GM12878 (cell line): ENCODE results near the gene HAPLN2. TPM values are rescaled to one million over a fixed set of nuclear protein-coding genes. Genes with fewer than 3 reads are reported as not detected.

Experiments used
- ASH2L ChIP-seq: fragments of 300-600, 200-600 bp; sonication (generic); IDR thresholded peaks from 2 replicates; pipeline ENCODE4 v1.6.1; 2017; ENCODE audit warnings: low read depth, mild to moderate bottlenecking, borderline replicate concordance
- BMI1 ChIP-seq: fragments of 450-650 bp; IDR thresholded peaks from 2 replicates; pipeline ENCODE4 v1.6.1; 2016; ENCODE audit warnings: mild to moderate bottlenecking, moderate library complexity, borderline replicate concordance
- CBX3 ChIP-seq: fragments of 200-600 bp; sonication (generic); IDR thresholded peaks from 2 replicates; pipeline ENCODE4 v1.6.1; 2016; ENCODE audit warnings: low read depth, borderline replicate concordance
- CEBPB ChIP-seq, 2 experiments: fragments of 150-350 bp in 1 of 2; IDR thresholded peaks; 2 replicates each; pipeline ENCODE4 v1.6.1; 2012 to 2014; ENCODE audit warnings: low read depth in 2 of 2, low read length in 2 of 2, borderline replicate concordance in 1 of 2, inconsistent platforms in 1 of 2
- DPF2 ChIP-seq: fragments of 450-650 bp; IDR thresholded peaks from 2 replicates; pipeline ENCODE4 v1.6.1; 2017; ENCODE audit warnings: mild to moderate bottlenecking
- ELK1 ChIP-seq: IDR thresholded peaks from 2 replicates; pipeline ENCODE4 v1.6.1; 2012; ENCODE audit warnings: low read depth, low read length, improper control_type of control experiment
- HDAC2 ChIP-seq: fragments of 200-600 bp; sonication (generic); IDR thresholded peaks from 2 replicates; pipeline ENCODE4 v1.6.1; 2017
- KLF5 ChIP-seq: fragments of 450-650 bp; IDR thresholded peaks from 2 replicates; pipeline ENCODE4 v1.6.1; 2014; ENCODE audit warnings: mild to moderate bottlenecking; ENCODE audit not compliant: partially characterized antibody
- MXI1 ChIP-seq: fragments of 150-350 bp; IDR thresholded peaks from 2 replicates; pipeline ENCODE4 v1.6.1; 2011; ENCODE audit warnings: low read depth, mild to moderate bottlenecking, inconsistent platforms, low read length, improper control_type of control experiment
- NFIC ChIP-seq: IDR thresholded peaks from 2 replicates; pipeline ENCODE4 v1.6.1; 2012; ENCODE audit warnings: low read depth, mild to moderate bottlenecking, inconsistent platforms, low read length, moderate library complexity
- NFXL1 ChIP-seq: fragments of 450-650 bp; IDR thresholded peaks from 2 replicates; pipeline ENCODE4 v1.6.1; 2017; ENCODE audit warnings: antibody characterized with exemption, mild to moderate bottlenecking, borderline replicate concordance
- PAX5 ChIP-seq: IDR thresholded peaks from 2 replicates; pipeline ENCODE4 v1.6.1; 2011; ENCODE audit warnings: low read depth, low read length, borderline replicate concordance
- RBBP5 ChIP-seq: fragments of 200-600 bp; sonication (generic); conservative IDR thresholded peaks from 2 replicates; pipeline ENCODE4 v1.6.1; 2016
- RELB ChIP-seq: fragments of 450-650 bp; IDR thresholded peaks from 2 replicates; pipeline ENCODE4 v1.6.1; 2017; ENCODE audit warnings: low read depth, mild to moderate bottlenecking, moderate library complexity
- SMARCA5 ChIP-seq: fragments of 450-650 bp; IDR thresholded peaks from 2 replicates; pipeline ENCODE4 v1.6.1; 2017; ENCODE audit warnings: mild to moderate bottlenecking
- STAT3 ChIP-seq: IDR thresholded peaks from 2 replicates; pipeline ENCODE4 v1.6.1; 2011; ENCODE audit warnings: low read depth, low read length, improper control_type of control experiment
- TARDBP ChIP-seq: IDR thresholded peaks from 2 replicates; pipeline ENCODE4 v1.6.1; 2016; ENCODE audit warnings: borderline replicate concordance
- YY1 ChIP-seq: IDR thresholded peaks from 2 replicates; pipeline ENCODE4 v1.6.1; 2011; ENCODE audit warnings: low read depth, mild to moderate bottlenecking, low read length
- ZBED1 ChIP-seq: IDR thresholded peaks from 2 replicates; pipeline ENCODE4 v1.6.1; 2016; ENCODE audit warnings: borderline replicate concordance
- ZBTB40 ChIP-seq: fragments of 450-650 bp; IDR thresholded peaks from 2 replicates; pipeline ENCODE4 v1.6.1; 2016; ENCODE audit warnings: mild to moderate bottlenecking, moderate library complexity, borderline replicate concordance
- ZNF384 ChIP-seq: IDR thresholded peaks from 2 replicates; pipeline ENCODE4 v1.6.1; 2012; ENCODE audit warnings: low read depth, mild to moderate bottlenecking, low read length, improper control_type of control experiment, borderline replicate concordance
- ZSCAN29 ChIP-seq: fragments of 450-650 bp; IDR thresholded peaks from 2 replicates; pipeline ENCODE4 v1.6.1; 2017; ENCODE audit warnings: mild to moderate bottlenecking, moderate library complexity
- polyA plus RNA-seq, 11 experiments: library from polyadenylated mRNA; depleted of rRNA in 4 of 11; unstranded in 6 of 11; stranded (reverse) in 5 of 11; fragments of >200 nt; fragmentation: Nextera tagmentation in 4 of 11; fragmentation: Illumina TruSeq in 1 of 11; extraction: Ambion mirVana in 4 of 11; extraction: Trizol in 1 of 11; gene quantifications; 1 replicate in 1 of 11; 2 replicates in 10 of 11; pipeline versions ENCODE4 v1.2.1 to v1.2.3, GENCODE V29; 2011 to 2016; ENCODE audit warnings: inconsistent platforms in 2 of 11, missing spikeins in 2 of 11, low read depth in 1 of 11
- total RNA-seq, 4 experiments: library from RNA; depleted of rRNA in 3 of 4; stranded (reverse); fragments of >200 nt in 3 of 4; fragmentation: Illumina TruSeq in 1 of 4; extraction: Trizol in 1 of 4; gene quantifications; 2 replicates each; pipeline versions ENCODE4 v1.2.1 to v1.2.3, GENCODE V29; 2013 to 2021
- TF ChIP-seq, protein P1 (sequence below): fragments of 450-650 bp; conservative IDR thresholded peaks from 2 replicates; pipeline ENCODE4 v1.6.1; 2017; ENCODE audit warnings: mild to moderate bottlenecking, moderate library complexity

The HAPLN2 gene
- total and polyA plus RNA-seq, 10 of the 15 experiments (the other 5 are each of a cell fraction or from before 2014, with no cell fraction given): 0.15 to 0.24 TPM; not detected in 8

DNA sequence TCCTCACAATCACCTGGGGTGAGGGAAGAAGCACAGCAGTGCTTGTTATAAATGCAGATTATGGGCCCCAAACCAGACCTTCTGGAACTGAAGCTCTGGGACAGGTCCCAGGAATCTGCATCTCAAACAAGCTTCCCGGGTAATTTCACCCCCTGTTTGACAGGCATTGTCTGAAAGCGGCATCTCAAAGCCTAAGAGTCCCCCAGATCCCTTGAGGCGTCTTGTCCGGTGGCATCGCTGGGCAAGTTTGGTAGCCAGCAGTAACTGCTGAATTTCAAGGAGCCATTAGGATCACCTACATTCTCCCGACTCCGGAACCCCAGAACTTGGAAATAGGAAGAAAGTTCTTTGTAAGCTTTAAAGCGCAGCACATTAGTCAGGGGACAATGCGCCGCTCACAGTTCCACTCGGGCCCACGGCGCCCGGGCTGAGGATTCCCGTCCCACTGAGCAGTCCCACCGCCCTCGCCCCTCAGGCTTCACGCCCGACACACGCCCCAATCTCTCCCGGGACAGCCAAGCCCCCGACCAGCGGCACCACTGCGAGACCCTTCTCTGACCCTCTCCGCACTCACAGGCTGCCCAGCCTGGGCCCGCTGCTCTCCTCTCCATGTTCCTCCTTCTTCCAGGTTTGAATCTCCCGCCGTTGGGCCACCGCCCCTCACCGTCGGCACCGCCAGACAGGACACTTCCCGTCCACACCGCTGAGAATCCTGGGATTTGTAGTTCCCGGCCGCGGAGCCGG is 47.1 kb upstream of the HAPLN2 start, which contains the start of gene IQGAP3 (continued):
- peak; percentile 89 for TF ChIP-seq ZBTB40
- no peak for TF ChIP-seq TARDBP
- no peak for TF ChIP-seq ASH2L
- TF ChIP-seq PAX5: no peak
- peak; percentile 60; the same call in 1 of the 2 replicates for TF ChIP-seq YY1
- no peak for TF ChIP-seq BMI1
- no peak for TF ChIP-seq RBBP5
- TF ChIP-seq STAT3: no peak
- TF ChIP-seq DPF2: no peak
- no peak for TF ChIP-seq NFIC
- TF ChIP-seq ZBED1: no peak
- TF ChIP-seq, protein P1, sequence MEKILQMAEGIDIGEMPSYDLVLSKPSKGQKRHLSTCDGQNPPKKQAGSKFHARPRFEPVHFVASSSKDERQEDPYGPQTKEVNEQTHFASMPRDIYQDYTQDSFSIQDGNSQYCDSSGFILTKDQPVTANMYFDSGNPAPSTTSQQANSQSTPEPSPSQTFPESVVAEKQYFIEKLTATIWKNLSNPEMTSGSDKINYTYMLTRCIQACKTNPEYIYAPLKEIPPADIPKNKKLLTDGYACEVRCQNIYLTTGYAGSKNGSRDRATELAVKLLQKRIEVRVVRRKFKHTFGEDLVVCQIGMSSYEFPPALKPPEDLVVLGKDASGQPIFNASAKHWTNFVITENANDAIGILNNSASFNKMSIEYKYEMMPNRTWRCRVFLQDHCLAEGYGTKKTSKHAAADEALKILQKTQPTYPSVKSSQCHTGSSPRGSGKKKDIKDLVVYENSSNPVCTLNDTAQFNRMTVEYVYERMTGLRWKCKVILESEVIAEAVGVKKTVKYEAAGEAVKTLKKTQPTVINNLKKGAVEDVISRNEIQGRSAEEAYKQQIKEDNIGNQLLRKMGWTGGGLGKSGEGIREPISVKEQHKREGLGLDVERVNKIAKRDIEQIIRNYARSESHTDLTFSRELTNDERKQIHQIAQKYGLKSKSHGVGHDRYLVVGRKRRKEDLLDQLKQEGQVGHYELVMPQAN: peak; percentile 100
- no peak for TF ChIP-seq CBX3
- TF ChIP-seq ZSCAN29: no peak
- no peak for TF ChIP-seq NFXL1
- TF ChIP-seq MXI1: peak; percentile 78; the same call in 1 of the 2 replicates
- no peak for TF ChIP-seq ZNF384
- peak; percentile 35; the same call in 1 of the 2 replicates for TF ChIP-seq ELK1
- TF ChIP-seq KLF5: no peak
- no peak for TF ChIP-seq SMARCA5
- TF ChIP-seq HDAC2: peak; percentile 95; the same call in 1 of the 2 replicates
- TF ChIP-seq CEBPB (IDR thresholded peaks at IDR 0.05; ENCODE audit: borderline replicate concordance in 1 of 2, low read depth in 2 of 2, low read length in 2 of 2): no peak
- TF ChIP-seq RELB: 0 out of 2 replicates have a peak, but pooled peaks have one; percentile 45
